GM21529 (cell line): ENCODE data around the gene SHANK1.
A peak's percentile ranks its signal among the peaks of the same experiment; 100 is the strongest.

ENCODE experiments used
- ATAC-seq: cut with Tn5 transposase; IDR thresholded peaks from one replicate; pipeline ENCODE4 v1.9.1; 2021; ENCODE audit not compliant: unreplicated experiment

SHANK1 gene

DNA sequence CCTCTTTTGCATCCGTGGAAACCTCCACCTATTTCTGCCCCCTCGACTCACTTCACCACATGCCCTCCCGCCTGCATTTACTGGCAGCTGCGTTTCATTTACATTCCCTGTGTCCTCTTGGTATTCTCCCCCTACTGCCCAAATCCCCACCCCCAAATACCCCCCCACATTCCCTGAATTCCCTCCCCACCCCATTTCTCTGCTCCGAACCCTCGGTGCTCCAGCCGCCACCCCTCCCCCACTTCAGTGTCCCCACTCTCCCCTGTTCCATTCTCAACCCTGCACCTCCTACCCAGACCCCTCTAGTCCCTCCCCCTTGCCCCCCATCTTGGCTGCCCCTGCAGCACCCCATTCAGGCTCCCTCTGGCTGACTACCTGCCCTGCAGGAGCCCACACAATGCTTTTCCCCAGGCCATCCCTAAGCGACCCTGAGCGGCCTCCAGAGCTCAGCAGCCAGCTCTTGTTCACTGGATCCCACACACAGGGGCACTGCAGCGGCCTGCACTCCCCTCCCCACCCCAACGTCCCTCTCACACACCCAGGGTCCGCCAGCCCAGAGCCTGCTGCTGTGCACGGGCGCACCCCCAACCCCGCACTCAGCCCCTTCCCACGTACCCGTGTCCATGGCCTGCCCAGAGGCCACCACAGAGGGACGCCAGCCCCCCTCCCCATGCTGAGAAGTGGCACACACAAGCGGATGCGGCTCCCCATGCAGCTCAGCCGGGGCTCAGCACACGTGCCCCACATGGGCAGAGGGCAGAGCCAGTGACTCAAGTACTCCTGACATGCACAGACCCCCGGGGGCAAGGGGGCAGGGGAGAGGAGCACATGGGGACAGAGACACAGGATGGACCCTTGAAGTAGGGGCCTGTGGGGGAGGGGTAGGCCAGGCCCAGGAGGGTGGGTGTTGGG, 26.3 kb downstream of the SHANK1 start:
- ATAC-seq = no peak

GRCh38 chr19:50690439-50690838, 29.2 kb downstream of the SHANK1 start:
- no peak for ATAC-seq

- no peak for ATAC-seq
Observed at GRCh38 chr19:50688766-50689165, 30.8 kb downstream of the SHANK1 start.

DNA sequence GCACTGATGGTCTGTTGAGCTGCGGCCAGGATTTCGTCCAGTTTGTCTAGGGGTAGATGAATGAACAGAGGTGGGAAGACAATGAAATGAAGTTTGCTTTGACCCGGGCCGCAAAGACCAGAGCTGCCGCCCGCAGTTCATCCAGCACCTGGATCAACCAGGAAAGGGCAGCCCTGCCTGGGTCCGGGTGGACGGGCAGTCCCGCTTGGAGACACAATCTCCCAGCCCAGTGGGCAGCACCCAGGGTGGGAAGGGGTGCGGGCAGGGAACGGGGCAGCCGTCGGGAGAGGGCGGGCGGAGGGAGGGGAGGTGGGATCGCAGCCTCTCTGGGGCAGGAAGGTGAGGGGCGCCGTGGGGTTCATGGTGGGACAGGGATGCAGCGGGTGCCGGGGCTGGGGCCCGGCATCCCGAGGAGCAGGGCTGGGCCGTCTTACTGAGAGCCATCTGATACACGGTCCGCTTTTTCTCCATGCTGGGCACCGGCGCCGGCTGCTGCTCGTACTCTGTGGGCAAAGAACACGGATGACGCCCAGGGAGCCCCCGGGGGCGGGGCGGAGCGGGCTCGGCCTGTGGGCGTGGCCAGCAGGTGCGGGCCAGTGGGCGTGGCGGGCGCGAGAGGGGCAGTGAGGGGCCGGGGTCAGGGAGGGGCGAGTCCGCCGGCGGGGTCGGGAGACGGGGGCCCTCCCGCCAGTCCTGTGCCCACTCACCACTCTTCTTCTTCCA, 33.1 kb downstream of the SHANK1 start:
- ATAC-seq = no peak

DNA sequence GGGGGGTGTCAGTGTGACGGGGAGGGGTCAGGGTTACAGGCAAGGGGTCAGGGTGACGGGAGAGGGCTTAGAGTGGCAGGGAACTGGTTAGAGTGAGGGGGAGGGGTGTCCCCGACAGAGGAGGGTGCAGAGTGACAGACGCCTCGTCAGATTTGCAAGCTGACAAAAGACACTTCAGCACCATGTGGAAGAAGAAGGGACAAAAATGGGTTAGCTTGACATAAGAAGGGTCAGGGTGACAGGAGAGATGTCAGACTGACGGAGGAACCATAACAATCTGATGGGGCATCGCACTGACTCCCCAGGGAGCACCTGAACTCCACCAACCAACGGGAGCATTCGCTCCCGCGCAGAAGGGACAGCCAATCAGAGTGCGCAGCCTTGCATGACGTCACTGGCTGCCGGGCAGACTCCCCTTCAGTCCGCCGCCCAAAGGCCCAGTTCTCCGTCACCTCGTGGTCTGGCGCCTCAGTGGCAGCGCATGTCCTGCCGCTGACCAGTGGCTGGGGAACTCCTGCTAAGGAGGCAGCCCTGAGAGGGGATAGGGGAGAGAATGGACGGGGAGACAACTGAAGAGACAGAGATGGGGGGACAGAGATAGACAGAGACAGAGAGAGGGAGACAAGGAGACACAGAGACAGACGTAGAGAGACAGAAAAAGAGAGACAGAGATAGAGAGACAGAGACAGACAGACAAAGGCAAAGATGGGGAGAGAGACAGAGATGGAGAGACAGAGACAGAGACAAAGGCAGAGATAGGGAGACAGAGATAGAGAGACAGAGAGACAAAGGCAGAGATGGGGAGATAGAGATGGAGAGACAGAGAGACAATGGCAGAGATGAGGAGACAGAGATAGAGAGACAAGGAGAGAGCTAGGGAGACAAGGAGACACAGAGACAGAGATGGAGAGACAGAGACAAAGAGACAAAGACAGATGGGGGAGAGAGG, 40.2 kb downstream of the SHANK1 start:
- ATAC-seq = peak; percentile 70

- no peak for ATAC-seq
Observed at GRCh38 chr19:50678323-50678722, 41.3 kb downstream of the SHANK1 start.

GRCh38 chr19:50677636-50678035, 42.0 kb downstream of the SHANK1 start:
- ATAC-seq = no peak

DNA sequence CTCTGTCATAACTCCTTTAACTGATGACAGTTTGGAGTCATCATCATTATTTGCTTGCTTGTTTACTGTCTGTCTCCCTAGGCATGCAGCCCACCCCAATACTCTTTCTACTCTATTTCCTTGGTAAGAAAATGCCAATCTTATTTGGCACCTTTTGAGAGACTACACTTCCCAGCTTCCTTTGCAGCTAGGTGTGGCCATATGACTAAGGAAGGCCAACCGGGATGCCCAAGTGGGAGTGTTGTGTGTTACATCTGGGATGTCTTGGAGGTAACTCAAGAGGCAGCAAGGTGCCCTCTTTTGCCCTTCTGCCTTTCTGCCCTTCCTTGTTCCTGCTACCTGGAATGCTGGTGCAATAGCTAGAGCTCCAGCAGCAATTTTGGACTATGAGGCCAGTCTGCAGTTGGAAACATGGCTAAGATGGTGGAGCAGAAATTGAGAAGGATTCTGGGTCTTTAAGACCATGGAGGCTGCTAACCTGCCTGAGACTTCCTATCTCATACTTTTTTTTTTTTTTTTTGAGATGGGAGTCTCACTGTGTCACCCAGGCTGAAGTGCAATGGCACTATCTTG, 42.9 kb downstream of the SHANK1 start:
- no peak for ATAC-seq

DNA sequence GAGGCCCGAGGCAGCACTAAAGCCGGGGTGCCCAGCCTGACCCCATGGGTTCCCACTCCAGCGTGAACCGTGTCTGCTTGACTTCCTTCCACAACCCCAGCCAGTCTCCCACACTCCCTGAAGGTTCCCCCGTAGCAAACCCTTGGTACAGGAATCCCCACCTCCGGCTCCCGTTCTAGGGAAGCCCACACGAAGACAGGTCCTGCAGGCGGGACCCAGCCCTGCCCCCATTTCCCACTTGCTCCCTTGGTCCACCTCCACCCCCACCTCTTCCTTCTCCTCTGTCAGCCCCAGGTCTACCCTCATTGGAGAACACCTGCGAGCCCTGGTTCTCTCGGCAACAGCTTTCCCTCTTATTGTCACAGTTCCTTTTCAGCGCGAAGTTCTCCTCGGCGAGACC, 46.5 kb downstream of the SHANK1 start:
- no peak for ATAC-seq

- ATAC-seq = no peak
Observed at GRCh38 chr19:50670102-50670380, 49.6 kb downstream of the SHANK1 start.

DNA sequence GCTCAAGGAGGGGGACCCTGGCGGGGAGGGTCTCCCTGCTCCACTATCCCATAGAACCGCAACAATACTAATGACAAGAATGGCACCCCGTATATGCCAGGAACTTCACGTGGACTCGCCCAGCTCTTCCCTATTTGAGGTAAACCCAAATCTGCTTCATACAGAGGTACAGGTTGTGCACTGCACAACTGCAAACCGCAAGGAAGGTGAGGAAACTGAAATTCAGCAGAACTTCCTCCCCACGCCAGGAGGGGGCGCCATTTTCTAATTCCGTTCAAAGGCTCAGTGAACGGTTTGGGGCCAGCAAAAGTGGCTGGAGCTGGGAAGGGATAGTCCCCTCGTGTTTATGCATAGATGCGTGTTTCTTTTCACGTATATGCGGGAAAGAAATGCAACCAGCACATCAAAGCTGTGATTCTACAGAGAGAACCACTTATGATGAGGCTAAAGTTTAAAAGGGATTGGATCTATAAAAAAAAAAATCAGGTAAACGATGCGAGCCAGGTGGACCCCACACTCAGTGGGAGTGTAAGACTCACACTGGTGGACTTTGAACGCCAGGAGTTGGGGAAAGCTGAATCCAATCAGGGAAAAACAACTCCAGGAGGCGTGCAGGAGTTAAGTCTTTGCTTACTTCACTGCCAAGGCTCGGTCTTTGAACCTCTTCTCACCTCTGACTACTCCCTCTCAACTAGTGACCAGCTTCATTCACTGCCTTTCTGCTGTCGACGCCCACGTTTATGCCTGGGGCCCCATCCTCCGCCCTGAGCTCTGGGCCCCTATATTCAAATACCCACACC, 50.1 kb downstream of the SHANK1 start:
- no peak for ATAC-seq

DNA sequence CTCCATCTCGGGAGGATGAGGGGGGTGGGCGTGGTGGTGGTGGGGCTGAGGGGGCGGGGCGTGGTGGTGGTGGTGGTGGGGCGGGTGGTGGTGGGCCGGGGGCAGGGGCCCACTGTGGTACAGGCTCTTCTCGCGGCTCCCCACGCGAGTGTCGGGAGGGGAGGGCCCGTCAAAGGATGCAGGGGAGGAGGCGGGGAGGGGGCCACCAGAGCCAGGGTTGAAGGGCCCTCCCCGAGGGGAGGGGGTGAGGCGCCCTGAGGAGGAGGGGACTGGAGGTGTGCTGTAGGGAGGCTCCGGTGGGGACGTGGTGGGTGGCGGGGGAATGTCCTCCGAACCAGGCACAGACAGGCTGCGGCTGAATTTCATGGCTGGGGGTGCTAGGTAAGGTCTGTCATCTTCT, 50.7 kb downstream of the SHANK1 start:
- no peak for ATAC-seq

DNA sequence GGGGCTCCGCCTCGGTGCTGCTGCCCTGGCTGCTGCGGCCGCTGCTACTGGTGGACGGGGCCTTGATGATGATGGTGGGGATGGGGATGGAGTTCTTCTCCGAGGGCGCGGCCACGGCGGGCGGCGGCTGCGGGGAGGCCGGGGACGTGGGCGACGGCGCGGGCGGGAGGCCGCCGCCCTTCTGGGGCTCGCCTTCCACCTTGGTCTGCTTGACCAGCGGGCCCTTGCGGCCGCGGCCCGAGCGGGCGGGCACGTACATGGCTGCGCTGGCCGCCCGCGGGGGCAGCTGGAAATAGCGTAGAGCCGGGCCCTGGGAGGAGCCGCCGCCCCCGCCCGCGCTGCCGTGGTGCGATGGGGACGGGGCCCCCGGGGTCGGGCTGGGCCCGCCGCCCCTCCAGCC, 51.2 kb downstream of the SHANK1 start:
- no peak for ATAC-seq

DNA sequence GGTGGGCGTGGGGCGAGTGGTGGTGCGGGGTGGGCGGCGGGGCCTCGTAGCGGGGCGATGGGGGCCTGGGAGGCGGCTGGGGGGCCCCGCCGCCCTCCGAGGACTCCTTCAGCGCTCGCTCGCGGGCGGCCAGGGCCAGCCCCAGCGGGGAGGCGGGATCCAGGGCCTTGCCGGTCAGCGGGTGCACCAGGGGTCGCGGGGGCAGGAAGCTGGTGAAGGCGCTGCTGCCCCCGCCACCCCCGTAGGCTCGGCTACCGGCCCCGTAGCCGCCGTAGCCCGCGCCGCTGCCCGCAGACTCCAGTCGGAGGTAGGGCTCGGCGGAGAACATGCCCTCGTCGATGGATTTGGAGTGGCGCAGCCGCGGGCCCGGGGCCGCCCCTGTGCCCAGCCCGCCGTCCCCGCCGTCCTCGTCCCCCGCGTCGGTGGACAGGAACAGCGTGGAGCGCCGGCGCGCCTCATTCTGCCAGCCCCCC, 51.8 kb downstream of the SHANK1 start:
- ATAC-seq = no peak

DNA sequence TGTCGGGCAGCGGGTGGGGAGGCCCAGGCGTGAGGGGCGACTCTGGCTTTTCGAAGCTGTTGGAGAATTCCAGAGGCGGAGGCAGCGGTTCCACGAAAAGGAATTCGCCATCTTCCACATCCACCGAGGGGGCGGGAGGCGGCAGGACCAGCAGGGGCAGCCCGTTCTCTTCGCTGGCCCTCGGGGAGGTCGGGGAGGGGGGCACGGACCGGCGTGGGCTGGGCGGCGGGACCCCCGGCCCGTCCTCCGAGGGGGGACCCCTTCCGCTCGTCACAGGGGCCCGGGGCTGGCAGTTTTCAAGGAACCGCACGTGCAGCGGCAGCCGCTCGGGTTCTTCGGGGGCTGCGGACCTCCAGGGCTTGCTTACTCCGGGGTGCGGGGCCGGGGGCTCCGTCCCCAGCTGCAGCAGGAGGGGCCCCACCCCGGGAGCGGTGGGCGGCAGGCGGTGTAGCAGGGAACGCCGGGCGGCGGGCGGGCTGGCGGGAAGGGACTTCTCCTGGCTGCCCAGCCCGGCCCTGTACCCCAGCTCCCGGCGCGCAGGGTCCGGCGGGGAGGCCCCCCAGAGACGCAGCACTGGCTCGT, 52.3 kb downstream of the SHANK1 start:
- no peak for ATAC-seq

GRCh38 chr19:50666346-50667176, 53.0 kb downstream of the SHANK1 start:
- ATAC-seq = no peak

GRCh38 chr19:50664204-50664603, 55.4 kb downstream of the SHANK1 start:
- ATAC-seq = no peak

GRCh38 chr19:50663482-50663790, 56.2 kb downstream of the SHANK1 start:
- ATAC-seq = no peak
